Measurements from ENCODE around the gene DNPEP.

DNPEP gene

DNA sequence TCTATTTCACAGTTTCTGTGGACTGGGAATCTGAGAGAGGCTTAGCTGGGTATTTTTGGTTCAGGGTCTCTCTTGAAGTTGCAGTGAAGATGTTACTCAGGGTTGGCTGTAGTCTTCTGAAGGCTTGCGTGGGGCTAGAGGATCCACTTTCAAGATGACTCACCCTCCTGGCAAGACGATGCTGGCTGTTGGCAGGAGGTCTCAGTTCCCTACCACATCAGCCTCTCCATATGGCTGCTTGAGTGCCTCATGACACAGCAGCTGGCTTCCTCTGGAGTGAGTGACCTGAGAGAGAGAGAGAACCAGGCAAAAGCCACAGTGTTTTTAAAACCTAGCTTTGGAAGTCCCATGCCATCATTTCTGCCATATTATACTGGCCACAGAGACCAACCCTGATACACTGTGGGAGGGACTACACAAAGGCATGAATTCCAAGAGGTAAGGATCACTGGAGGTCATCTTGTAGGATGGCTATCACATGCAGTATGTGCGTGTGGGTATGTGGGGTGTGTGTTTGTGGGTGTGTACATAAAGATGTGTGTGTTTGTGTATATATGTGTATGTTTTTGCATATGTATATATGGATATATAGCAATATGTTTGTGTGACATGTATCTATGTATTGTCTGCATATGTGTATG is 25.1 kb downstream of the DNPEP start:
- Histone ChIP-seq H3K9ac (ENCODE audit: low read length) (no peak overlapping the region), H3K4me1 (ENCODE audit: insufficient read depth, low read length, severe bottlenecking) (no peaks in the 10 kb centered on the region), H3K27me3 (ENCODE audit: insufficient read depth, low read length) (no peaks in the 10 kb centered on the region; the same call in none of the 2 replicates), H2AFZ (ENCODE audit: low read length) (no peak overlapping the region), H3F3A (ENCODE audit: insufficient read depth, low read length) (no peaks in the 10 kb centered on the region), H3K36me3 (ENCODE audit: insufficient read depth, low read length) (no peaks in the 10 kb centered on the region), H3K9me3 (ENCODE audit: low read length) (no peaks in the 10 kb centered on the region), H3K4me3 (ENCODE audit: low read depth, low read length, poor library complexity, severe bottlenecking) (no peak overlapping the region), H3K4me2 (ENCODE audit: low read length) (no peak overlapping the region), H3K79me2 (ENCODE audit: insufficient read depth, low read length) (no peaks in the 10 kb centered on the region), H3K9me2 (ENCODE audit: low read depth, low read length) (no peaks in the 10 kb centered on the region), H4K20me1 (ENCODE audit: insufficient read depth, low read length) (no peaks in the 10 kb centered on the region), H3K27ac (ENCODE audit: low read depth, low read length, poor library complexity, severe bottlenecking) (no peak overlapping the region)
- TF ChIP-seq, protein P1, sequence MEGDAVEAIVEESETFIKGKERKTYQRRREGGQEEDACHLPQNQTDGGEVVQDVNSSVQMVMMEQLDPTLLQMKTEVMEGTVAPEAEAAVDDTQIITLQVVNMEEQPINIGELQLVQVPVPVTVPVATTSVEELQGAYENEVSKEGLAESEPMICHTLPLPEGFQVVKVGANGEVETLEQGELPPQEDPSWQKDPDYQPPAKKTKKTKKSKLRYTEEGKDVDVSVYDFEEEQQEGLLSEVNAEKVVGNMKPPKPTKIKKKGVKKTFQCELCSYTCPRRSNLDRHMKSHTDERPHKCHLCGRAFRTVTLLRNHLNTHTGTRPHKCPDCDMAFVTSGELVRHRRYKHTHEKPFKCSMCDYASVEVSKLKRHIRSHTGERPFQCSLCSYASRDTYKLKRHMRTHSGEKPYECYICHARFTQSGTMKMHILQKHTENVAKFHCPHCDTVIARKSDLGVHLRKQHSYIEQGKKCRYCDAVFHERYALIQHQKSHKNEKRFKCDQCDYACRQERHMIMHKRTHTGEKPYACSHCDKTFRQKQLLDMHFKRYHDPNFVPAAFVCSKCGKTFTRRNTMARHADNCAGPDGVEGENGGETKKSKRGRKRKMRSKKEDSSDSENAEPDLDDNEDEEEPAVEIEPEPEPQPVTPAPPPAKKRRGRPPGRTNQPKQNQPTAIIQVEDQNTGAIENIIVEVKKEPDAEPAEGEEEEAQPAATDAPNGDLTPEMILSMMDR (IDR thresholded peaks at IDR 0.05; ENCODE audit: low read length), result no peak
- no peak for TF ChIP-seq EZH2 (IDR thresholded peaks at IDR 0.05; ENCODE audit: borderline replicate concordance, low read length)

GRCh38 chr2:219362072-219362471 is 25.6 kb downstream of the DNPEP start:
- H2AFZ ChIP-seq (ENCODE audit: low read length), result no peak overlapping the region
- H3K9ac ChIP-seq (ENCODE audit: low read length), result no peak overlapping the region
- no peak overlapping the region for H3K4me3 ChIP-seq (ENCODE audit: low read depth, low read length, poor library complexity, severe bottlenecking)
- H3K36me3 ChIP-seq (ENCODE audit: insufficient read depth, low read length), result no peaks in the 10 kb centered on the region
- H3K27me3 ChIP-seq (ENCODE audit: insufficient read depth, low read length), result no peaks in the 10 kb centered on the region; the same call in none of the 2 replicates
- no peaks in the 10 kb centered on the region for H3F3A ChIP-seq (ENCODE audit: insufficient read depth, low read length)
- no peak for TF ChIP-seq EZH2 (IDR thresholded peaks at IDR 0.05; ENCODE audit: borderline replicate concordance, low read length)
- TF ChIP-seq, protein P1 (IDR thresholded peaks at IDR 0.05; ENCODE audit: low read length), result no peak
- H4K20me1 ChIP-seq (ENCODE audit: insufficient read depth, low read length), result no peaks in the 10 kb centered on the region
- H3K27ac ChIP-seq (ENCODE audit: low read depth, low read length, poor library complexity, severe bottlenecking), result no peak overlapping the region
- no peaks in the 10 kb centered on the region for H3K9me3 ChIP-seq (ENCODE audit: low read length)
- H3K9me2 ChIP-seq (ENCODE audit: low read depth, low read length), result no peaks in the 10 kb centered on the region
- H3K4me1 ChIP-seq (ENCODE audit: insufficient read depth, low read length, severe bottlenecking), result no peaks in the 10 kb centered on the region
- H3K4me2 ChIP-seq (ENCODE audit: low read length), result no peak overlapping the region
- no peaks in the 10 kb centered on the region for H3K79me2 ChIP-seq (ENCODE audit: insufficient read depth, low read length)

- Histone ChIP-seq H3K4me3 (ENCODE audit: low read depth, low read length, poor library complexity, severe bottlenecking) (no peak overlapping the region), H2AFZ (ENCODE audit: low read length) (no peak overlapping the region), H3K9ac (ENCODE audit: low read length) (no peak overlapping the region), H3K27me3 (ENCODE audit: insufficient read depth, low read length) (no peaks in the 10 kb centered on the region; the same call in none of the 2 replicates), H3K4me2 (ENCODE audit: low read length) (no peak overlapping the region), H3K79me2 (ENCODE audit: insufficient read depth, low read length) (no peaks in the 10 kb centered on the region), H3K27ac (ENCODE audit: low read depth, low read length, poor library complexity, severe bottlenecking) (no peak overlapping the region), H3F3A (ENCODE audit: insufficient read depth, low read length) (no peaks in the 10 kb centered on the region), H3K36me3 (ENCODE audit: insufficient read depth, low read length) (no peaks in the 10 kb centered on the region), H3K9me3 (ENCODE audit: low read length) (no peaks in the 10 kb centered on the region), H3K4me1 (ENCODE audit: insufficient read depth, low read length, severe bottlenecking) (no peaks in the 10 kb centered on the region), H4K20me1 (ENCODE audit: insufficient read depth, low read length) (no peaks in the 10 kb centered on the region), H3K9me2 (ENCODE audit: low read depth, low read length) (no peaks in the 10 kb centered on the region)
- TF ChIP-seq, protein P1 (IDR thresholded peaks at IDR 0.05; ENCODE audit: low read length), result no peak
- no peak for TF ChIP-seq EZH2 (IDR thresholded peaks at IDR 0.05; ENCODE audit: borderline replicate concordance, low read length)
These were observed 29.3 kb downstream of the DNPEP start for GRCh38 chr2:219358170-219359075.
